C4-2B (cell line): Measurements from ENCODE around the gene TFF1.

Source experiments
- ZFX ChIP-seq: fragments of 450-650 bp; IDR thresholded peaks from 2 replicates; pipeline ENCODE4 v1.6.1; 2017
- TF ChIP-seq, protein P1 (sequence below): fragments of 450-650 bp; conservative IDR thresholded peaks from 2 replicates; pipeline ENCODE4 v1.5.1; 2017; ENCODE audit warnings: mild to moderate bottlenecking

DNA sequence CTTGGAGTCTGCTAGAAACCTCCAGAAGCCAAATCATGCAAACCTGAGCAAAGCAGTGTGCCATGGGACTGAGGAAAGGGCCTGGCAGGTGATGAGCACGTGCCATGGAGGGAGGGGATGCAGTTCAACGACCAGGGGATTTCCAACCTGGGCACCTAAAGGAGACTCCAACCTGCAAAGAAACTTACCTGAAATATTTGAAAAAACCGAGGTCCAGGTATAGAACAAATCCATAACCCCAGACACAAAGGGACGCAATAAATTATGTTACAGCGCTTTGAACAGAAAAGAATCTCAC is 46.2 kb upstream of the TFF1 start:
- TF ChIP-seq, protein P1, sequence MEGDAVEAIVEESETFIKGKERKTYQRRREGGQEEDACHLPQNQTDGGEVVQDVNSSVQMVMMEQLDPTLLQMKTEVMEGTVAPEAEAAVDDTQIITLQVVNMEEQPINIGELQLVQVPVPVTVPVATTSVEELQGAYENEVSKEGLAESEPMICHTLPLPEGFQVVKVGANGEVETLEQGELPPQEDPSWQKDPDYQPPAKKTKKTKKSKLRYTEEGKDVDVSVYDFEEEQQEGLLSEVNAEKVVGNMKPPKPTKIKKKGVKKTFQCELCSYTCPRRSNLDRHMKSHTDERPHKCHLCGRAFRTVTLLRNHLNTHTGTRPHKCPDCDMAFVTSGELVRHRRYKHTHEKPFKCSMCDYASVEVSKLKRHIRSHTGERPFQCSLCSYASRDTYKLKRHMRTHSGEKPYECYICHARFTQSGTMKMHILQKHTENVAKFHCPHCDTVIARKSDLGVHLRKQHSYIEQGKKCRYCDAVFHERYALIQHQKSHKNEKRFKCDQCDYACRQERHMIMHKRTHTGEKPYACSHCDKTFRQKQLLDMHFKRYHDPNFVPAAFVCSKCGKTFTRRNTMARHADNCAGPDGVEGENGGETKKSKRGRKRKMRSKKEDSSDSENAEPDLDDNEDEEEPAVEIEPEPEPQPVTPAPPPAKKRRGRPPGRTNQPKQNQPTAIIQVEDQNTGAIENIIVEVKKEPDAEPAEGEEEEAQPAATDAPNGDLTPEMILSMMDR: no peak
- TF ChIP-seq ZFX: no peak
